NOMO-1 treated with DMSO at 0.1 percent for 48 hours (cell line): ENCODE measurements around the gene KCTD16.

Experiments
- DNase-seq: peaks from one replicate; lab custom pipeline; 2025; ENCODE audit not compliant: unreplicated experiment; lab: John Stamatoyannopoulos, UW

The KCTD16 gene

DNA sequence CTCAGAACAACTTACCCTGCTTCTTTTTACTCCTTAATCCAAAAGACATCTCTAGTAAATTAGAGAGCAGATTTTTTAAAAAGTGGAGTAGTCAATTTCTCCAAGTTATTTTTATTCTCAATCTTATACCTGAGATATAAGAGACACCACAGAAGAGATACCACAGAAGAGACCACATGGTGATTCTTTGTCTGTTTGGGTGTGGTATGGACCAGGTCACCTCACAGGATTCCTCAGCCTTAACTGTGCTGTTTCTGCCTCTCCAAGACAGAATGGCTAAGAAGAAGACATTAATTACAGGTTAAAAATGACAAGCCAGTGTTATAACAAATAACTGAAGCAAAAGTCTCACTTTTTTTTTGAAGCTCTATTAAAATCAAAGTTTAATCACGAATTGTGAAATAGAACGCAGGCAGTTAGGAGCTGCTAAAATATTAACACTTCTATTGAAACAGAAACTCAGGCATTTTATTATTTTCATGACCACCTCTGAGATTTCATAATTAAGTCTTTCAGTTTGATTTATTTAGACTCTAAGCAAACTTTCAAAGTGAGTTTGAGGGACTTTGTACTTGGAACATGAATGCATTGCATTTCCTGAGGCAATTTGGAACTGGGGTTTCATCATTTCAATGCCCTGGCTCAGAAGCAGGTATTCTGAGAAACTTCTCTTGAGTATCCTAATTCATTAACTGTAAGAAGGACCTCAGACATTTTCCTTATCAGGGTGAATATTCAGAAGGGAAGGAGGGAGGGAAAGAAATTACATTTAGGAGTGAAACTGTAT is 280.7 kb downstream of the KCTD16 start:
- DNase-seq = no peak

- DNase-seq = no peak
Observed at GRCh38 chr5:144453753-144454152, 283.1 kb downstream of the KCTD16 start.

- DNase-seq = no peak
Observed at GRCh38 chr5:144457160-144457559, 286.5 kb downstream of the KCTD16 start.

GRCh38 chr5:144458216-144458615 is 287.5 kb downstream of the KCTD16 start:
- DNase-seq = no peak

GRCh38 chr5:144460600-144460999 is 289.9 kb downstream of the KCTD16 start:
- no peak for DNase-seq

GRCh38 chr5:144462577-144462976 is 291.9 kb downstream of the KCTD16 start:
- DNase-seq = no peak

DNA sequence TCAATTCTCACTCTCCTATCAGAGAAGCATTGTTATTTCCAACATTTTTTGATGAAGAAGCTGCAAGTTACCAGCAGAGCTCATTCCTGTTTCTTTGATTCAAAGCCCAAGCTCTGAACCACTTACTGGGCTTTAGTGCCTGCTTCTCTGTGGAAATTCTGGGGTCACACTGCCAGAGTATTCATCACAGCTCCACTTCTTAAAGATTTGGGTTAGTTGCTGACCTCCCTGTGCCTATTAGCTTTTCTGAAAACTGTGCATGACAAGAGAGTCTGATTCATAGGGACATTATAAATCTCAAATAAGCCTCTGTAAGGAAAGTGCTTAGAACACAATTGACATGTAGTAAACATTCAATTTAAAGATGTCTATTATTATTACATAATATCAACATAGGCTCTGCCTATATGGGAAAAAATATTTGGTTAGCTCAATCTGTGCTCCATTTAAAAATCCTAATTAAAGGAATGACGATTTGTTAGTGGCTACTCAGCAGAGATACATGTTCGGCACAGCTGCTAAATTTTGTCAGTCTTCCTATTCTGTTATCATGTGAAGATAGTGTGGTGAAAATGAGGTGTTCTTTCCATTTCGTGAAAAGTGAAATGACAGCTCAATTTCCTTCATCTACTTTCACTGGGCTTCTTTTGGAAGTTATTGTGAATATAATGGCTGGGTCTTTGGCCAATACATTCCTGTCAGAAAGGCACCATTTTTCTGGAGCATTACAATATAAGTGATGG is 293.0 kb downstream of the KCTD16 start:
- DNase-seq = no peak

- no peak for DNase-seq
Observed at GRCh38 chr5:144464306-144464705, 293.6 kb downstream of the KCTD16 start.

DNA sequence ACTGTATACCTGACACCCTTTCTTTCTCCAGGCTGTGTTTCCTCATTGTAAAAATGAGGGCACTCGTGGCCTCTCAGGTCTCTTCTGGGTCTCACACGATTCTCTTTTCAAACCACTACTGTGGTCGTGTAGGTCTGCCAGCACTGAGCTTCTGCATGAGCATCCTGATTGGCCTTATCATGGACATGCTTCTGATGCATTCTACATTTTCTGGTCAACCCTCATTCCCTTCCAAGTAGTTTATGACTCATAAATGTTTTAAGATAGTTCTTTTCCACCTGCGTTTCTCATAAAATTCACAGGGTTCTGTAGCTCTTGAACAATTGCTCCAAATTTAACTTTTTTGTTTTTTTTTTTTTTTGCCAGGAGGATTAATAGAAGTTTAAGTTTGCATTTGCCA is 294.8 kb downstream of the KCTD16 start:
- DNase-seq = no peak

DNA sequence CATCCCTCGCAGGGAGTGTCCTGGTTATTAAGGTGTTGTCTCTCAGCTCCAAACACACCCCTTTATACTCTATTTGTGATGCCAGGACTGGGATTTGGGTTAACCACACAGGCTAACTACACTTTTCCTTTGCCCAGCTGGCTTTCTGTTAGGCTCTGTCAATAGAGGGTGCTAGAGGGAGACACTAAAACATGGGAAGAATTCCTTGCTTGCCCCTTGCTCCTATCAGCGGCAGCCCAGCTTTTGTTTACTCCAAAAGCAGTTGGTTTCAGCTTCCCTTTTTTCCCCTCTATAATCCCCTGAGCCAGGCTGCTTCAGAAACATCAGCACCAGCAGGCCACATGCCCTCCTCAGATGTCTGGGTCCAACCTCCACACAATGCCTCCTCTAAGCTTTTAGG is 297.1 kb downstream of the KCTD16 start:
- no peak for DNase-seq

DNA sequence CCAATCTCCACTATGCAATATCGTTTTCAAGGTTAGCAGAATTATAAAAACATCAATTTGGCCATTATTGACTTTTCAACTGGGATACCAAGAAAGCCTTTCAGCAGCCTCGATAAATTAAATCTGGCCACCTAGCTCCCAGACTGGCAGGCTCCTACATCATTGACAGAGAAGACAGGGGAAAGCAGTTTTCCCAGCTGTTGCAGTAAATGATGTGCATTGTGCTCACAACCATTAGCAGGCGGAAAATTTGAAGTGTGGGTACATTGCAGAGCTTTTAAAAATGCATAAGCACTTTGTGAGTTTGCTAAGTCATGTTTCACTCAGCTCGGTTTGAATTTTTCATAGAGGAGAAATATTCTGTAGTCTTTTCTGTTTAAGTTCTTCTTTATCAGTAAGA is 297.9 kb downstream of the KCTD16 start:
- no peak for DNase-seq

DNA sequence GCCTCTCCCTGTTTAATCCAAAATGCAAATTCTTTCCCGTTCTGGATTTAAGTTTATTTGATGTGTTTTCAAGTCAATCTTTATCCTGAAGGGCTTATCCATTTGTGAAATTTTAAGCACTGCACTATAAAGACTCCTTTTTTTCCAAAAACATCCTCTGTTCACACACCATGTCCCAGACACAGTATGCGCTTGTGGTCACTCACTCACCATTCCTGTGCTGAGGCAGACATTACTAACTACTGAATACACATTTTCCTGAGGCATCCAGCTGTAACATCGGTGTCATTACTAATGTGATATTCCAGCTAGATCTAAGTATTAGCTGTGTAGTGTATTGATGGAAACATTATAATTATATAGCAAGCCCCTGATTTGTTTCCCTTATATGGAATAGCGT is 298.4 kb downstream of the KCTD16 start:
- no peak for DNase-seq

DNA sequence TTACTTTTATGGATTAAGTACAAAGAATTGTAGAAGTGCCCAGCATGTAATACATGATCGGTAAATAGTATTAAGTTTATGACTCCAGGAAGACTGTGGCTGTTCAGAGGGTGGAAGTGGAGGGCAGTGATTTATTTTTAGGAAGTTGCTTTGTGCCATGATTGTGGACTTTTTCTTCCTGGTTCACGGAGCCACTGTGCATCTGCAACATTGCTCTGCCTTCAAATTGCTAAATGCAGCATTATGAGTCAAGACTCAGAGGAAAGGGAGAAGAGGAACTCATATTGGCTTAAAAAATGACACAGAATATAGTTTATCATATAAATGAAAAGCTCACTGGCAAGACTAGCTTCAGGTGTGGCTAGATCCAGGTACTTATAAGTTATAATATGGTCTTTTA is 301.5 kb downstream of the KCTD16 start:
- DNase-seq = no peak

- no peak for DNase-seq
Observed at GRCh38 chr5:144473650-144474049, 303.0 kb downstream of the KCTD16 start.

DNA sequence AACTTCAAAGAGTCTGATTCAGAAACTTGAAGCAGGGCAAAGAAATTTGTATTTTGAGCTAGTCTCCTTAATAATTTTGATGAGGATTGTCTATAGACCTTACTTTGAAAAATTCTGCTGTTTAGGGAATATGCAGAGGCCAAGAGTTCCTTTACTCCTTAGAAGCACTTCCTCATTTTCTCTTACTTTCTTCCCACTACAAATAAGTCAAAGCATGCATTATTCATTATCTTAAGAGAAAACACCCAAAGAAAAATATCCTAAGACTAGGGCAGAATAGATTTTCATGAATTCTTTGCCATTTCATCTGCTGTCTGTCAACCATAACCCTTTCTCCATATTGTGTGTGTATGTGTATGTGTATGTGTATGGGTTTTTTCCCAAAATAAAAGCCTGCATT is 307.9 kb downstream of the KCTD16 start:
- DNase-seq = no peak

- no peak for DNase-seq
Observed at GRCh38 chr5:144481861-144482260, 311.2 kb downstream of the KCTD16 start.

- DNase-seq = no peak
Observed at GRCh38 chr5:144484124-144484897, 313.6 kb downstream of the KCTD16 start.

- no peak for DNase-seq
Observed at GRCh38 chr5:144485540-144485939, 314.9 kb downstream of the KCTD16 start.

DNA sequence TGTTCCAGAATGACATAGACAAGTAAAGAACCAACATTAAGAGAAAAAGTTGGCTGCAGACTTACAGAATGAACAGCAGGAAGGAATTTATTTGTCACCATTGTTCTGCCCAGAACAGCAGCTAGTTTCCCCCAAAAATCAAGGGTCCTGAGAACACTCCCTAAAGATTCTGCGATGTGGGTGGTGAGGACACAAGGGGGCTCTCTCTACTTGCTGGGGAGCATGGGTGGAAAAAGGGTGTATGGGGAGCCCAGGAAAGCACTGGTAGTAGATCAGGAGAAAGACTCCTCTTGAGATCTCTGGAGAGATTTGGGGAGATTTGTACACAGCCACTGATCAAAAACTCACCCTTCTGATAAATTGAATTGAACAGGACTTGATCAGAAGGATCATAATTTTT is 316.5 kb downstream of the KCTD16 start:
- DNase-seq = no peak

GRCh38 chr5:144487761-144488160 is 317.1 kb downstream of the KCTD16 start:
- DNase-seq = no peak

DNA sequence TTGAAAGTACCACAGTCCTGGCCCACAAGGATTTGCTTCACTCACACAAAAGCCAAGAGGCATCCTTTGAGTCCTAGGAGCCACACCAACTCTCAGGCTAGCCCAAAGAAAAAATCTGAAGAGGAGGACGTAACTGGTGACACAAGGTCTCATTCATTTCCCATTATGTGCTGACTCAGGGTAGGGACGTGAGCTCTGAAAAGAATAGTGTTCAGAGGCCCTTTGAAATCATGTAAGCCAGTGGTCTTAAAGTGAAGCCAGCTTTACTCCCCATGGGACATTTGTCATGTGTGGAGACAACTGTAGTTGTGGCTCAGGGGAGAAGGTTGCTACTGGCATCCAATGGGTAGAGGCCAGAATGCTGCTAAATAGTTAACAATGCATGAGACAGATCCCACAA is 332.4 kb downstream of the KCTD16 start:
- DNase-seq = no peak
